Fibroblast of villous mesenchyme (primary cell): ENCODE results near the gene TMUB2. TPM values are rescaled to one million over a fixed set of nuclear protein-coding genes. Genes with fewer than 3 reads are reported as not detected.

ENCODE experiments used
- DNase-seq: peaks from one replicate; pipeline ENCODE4 v3.0.0-alpha.2; 2010; ENCODE audit warnings: low read depth
- H3K4me3 ChIP-seq: 2 replicates; pipeline ENCODE4 v1.5.1; 2011; ENCODE audit warnings: low read depth, mild to moderate bottlenecking, low read length
- total RNA-seq: library from RNA; depleted of rRNA; stranded (reverse); fragments of >200 nt; gene quantifications from 2 replicates; pipeline ENCODE4 v1.2.3, GENCODE V29; 2012
- TF ChIP-seq, protein P1 (sequence below): IDR thresholded peaks from 2 replicates; pipeline ENCODE4 v1.5.1; 2012; ENCODE audit warnings: low read depth, mild to moderate bottlenecking, low read length; ENCODE audit not compliant: insufficient read depth

TMUB2 gene
- total RNA-seq, 1 donor = 28.1 TPM

DNA sequence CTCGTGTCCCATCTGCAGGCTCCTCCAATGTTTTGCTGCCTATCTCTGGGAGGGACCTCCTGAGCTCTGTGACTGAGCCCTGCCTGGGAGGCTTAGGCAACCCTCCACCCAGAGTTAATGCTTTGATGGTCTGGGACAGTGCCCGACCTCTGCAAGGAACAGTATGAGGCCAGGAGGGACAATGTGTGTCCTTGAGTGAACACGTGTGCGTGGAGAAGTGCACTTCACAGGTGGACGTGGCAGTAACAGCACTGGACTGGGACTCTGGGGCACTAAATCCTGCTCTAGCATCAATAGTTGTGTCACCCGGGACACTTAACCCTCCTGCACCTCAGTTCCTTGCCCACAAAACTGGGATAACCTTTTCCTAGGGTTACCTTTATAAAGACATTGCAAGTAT is 28.1 kb downstream of the TMUB2 start:
- no peak overlapping the region for H3K4me3 ChIP-seq
- TF ChIP-seq, protein P1, sequence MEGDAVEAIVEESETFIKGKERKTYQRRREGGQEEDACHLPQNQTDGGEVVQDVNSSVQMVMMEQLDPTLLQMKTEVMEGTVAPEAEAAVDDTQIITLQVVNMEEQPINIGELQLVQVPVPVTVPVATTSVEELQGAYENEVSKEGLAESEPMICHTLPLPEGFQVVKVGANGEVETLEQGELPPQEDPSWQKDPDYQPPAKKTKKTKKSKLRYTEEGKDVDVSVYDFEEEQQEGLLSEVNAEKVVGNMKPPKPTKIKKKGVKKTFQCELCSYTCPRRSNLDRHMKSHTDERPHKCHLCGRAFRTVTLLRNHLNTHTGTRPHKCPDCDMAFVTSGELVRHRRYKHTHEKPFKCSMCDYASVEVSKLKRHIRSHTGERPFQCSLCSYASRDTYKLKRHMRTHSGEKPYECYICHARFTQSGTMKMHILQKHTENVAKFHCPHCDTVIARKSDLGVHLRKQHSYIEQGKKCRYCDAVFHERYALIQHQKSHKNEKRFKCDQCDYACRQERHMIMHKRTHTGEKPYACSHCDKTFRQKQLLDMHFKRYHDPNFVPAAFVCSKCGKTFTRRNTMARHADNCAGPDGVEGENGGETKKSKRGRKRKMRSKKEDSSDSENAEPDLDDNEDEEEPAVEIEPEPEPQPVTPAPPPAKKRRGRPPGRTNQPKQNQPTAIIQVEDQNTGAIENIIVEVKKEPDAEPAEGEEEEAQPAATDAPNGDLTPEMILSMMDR = no peak
- DNase-seq = no peak

DNA sequence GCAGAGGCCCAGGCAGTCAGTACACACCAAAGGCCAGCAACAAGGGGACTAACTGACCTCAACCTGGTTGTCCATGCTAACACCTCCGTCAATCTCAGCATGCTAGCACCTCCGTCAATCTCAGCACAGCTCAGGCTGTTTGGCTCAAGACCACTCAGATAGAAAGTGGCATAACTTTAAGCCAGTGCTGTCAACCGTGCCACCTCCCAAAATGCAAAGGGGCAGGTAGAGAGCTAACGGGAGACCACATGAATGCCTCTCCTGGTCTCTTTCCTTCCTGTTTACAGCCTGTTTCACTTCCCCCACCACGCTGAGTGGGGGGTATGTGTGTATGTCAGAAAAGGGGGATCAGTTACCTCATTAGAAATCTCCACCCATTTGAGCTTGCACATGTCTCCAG is 29.4 kb downstream of the TMUB2 start:
- no peak for DNase-seq
- no peak overlapping the region for H3K4me3 ChIP-seq
- TF ChIP-seq, protein P1 = no peak

DNA sequence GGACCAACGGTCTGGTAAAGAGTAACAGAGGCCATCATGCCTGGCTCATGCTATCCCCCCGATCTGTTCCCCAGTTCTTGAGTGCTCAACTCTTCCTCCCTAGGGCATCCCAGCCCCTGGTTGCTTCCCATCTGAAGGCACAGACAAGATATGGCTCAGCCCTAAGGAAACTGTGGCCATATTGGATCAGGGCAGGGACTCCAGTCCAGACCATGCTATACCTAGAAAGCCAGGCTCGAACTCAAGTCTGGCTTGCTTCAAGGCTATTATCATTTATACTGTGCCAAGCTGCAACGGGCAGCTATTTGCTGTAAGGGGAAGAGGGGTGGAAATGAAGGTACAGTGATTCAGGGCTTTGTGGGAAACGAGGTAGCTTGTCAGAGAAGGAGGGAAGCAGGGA is 29.9 kb downstream of the TMUB2 start:
- DNase-seq = no peak

DNA sequence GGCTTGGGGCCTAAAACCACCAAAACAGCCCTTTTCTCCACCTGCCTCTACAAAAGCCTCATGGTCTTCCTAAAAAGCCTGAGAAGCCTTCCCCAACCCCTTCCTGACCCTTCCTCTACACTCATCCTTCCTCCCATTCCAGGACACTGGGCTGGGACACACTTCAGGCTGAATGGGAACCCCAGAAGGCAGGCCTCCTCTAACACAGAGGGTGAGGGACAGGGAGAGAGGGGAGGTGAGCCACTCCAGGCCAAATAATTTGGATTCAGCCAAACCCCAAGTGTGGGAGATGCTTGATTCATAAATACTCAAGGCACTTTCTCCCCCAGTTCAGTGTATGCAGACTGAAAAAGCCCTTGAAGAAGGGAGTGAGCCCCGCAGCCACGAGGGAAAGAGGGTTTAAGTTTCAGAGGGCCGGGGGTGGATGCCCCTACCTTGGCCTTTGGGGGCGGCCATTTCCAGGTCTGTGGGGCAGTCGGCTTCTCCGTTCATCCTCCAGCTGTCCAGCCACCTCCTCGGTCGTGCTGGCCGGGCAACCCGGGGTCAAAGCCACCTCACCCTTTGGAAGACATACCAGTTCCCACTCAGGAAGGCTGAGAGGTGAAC is 31.1 kb downstream of the TMUB2 start:
- TF ChIP-seq, protein P1 = no peak
- peak overlapping the region; percentile 64 for H3K4me3 ChIP-seq
- DNase-seq = no peak

More for the DNA sequence above, 29.9 kb downstream of the TMUB2 start:
- no peak overlapping the region for H3K4me3 ChIP-seq
- TF ChIP-seq, protein P1 = no peak

DNA sequence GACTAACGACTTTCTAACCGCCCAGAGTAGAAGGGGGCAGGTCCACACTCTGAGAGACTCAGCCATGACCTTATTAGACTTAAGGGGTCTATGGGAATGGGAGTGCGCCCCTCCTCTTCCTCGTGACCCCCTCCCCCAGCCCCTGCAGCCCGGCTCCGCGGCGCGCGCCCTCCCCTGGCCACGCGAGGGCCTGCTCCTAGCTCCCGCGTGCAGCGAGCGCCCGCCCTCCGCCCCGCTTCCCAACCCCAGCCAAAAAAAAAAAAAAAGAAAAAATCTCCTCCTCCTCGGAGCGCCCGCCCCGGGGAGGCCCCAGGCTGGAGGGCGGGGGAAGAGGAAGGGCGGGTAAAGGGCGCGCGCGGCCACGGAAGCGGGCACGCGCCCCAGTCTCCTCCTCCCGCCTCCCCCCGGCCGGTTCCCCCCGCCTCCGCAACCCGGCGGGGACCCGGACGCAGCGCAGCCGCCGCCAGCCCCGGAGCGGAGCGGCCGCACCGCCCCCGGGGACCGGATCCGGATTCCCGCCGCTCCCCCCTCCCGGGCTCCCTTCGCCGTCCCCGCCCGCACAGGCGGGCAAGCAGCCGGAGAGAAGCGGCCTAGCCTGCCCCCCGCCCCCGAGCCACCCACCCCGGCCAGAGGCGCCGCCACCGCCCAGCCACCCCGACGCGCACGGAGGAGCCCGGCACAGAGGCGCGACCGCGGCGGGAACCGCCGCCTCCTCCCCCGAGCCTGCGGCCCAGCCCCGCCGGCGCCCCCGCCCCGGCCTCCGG is 31.8 kb downstream of the TMUB2 start:
- H3K4me3 ChIP-seq = peak overlapping the region; percentile 86
- DNase-seq = peak; percentile 92
- TF ChIP-seq, protein P1 = peak; percentile 56

DNA sequence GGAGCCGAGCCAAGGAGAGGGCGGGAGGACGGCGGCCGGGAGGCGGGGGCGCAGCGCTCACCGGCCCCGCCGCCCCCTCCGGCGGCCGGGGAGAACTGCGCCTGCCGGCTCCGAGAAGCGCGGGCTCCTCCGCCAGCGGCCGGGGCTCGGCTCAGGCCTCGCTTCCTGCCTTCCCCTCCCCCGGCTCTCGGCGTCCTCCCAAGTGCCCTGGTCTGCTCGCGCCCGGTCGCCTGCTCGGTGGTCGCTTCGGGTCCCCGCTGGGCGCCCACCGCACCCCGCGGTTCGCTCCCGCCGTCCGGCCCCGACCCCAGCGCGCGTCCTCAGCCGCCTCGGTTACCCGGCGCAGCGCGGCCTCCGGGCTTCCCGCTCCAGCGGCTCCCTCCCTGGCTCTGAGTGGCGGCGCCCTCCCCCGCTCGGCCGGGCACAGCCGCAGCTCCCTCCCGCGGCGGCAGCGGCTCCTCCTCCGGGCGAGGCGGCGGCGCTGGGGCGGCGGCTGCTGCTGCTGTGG is 32.4 kb downstream of the TMUB2 start:
- TF ChIP-seq, protein P1 = peak; percentile 29
- DNase-seq = peak; percentile 67
- peak overlapping the region; percentile 86 for H3K4me3 ChIP-seq
